NT2/D1 (cell line): ENCODE measurements around the gene COL4A3.

Source experiments
- DNase-seq: peaks from one replicate; pipeline ENCODE4 v3.0.0-alpha.2; 2011; ENCODE audit warnings: low read depth, low spot score
- H3K27me3 ChIP-seq: 2 replicates; pipeline ENCODE4 v1.6.0; 2011; ENCODE audit warnings: mild to moderate bottlenecking; ENCODE audit not compliant: insufficient read length, insufficient read depth
- H3K36me3 ChIP-seq: 2 replicates; pipeline ENCODE4 v1.6.1; 2011; ENCODE audit warnings: mild to moderate bottlenecking, low read length, mixed read lengths; ENCODE audit not compliant: insufficient read depth, insufficient read length
- H3K4me1 ChIP-seq: 2 replicates; pipeline ENCODE4 v1.5.1; 2011; ENCODE audit not compliant: insufficient read depth, insufficient read length
- H3K4me3 ChIP-seq: 2 replicates; pipeline ENCODE4 v1.5.1; 2011; ENCODE audit warnings: low read depth; ENCODE audit not compliant: insufficient read length
- H3K9ac ChIP-seq: 2 replicates; pipeline ENCODE4 v1.6.0; 2011; ENCODE audit warnings: low read depth; ENCODE audit not compliant: insufficient read length
- H3K9me3 ChIP-seq: 2 replicates; pipeline ENCODE4 v1.5.1; 2011; ENCODE audit warnings: mild to moderate bottlenecking, low read length; ENCODE audit not compliant: insufficient read depth
- SUZ12 ChIP-seq: IDR thresholded peaks from 2 replicates; pipeline ENCODE4 v1.6.1; 2011; ENCODE audit not compliant: insufficient read length, insufficient read depth; ENCODE audit errors: extremely low read depth
- YY1 ChIP-seq: IDR thresholded peaks from 2 replicates; pipeline ENCODE4 v1.6.1; 2011; ENCODE audit not compliant: insufficient read length, insufficient read depth
- ZNF274 ChIP-seq: IDR thresholded peaks from 2 replicates; pipeline ENCODE4 v1.6.1; 2011; ENCODE audit warnings: mild to moderate bottlenecking, low read depth, low read length

COL4A3 gene

GRCh38 chr2:227351639-227352038, 187.2 kb downstream of the COL4A3 start:
- H3K4me3 ChIP-seq, result no peak overlapping the region
- H3K27me3 ChIP-seq, result no peaks in the 10 kb centered on the region
- peaks cover 33% of the 10 kb centered on the region for H3K36me3 ChIP-seq
- H3K9me3 ChIP-seq, result no peaks in the 10 kb centered on the region
- DNase-seq, result no peak
- H3K9ac ChIP-seq, result no peak overlapping the region
- H3K4me1 ChIP-seq, result no peaks in the 10 kb centered on the region
- TF ChIP-seq SUZ12, result no peak
- TF ChIP-seq YY1, result no peak
- no peak for TF ChIP-seq ZNF274

- Histone ChIP-seq H3K27me3 (no peaks in the 10 kb centered on the region), H3K36me3 (peaks cover 37% of the 10 kb centered on the region), H3K4me1 (no peaks in the 10 kb centered on the region), H3K9ac (no peak overlapping the region), H3K9me3 (no peaks in the 10 kb centered on the region), H3K4me3 (no peak overlapping the region)
- DNase-seq, result no peak
- no peak for TF ChIP-seq SUZ12
- no peak for TF ChIP-seq ZNF274
These were observed 195.9 kb downstream of the COL4A3 start for GRCh38 chr2:227360351-227360750.

DNA sequence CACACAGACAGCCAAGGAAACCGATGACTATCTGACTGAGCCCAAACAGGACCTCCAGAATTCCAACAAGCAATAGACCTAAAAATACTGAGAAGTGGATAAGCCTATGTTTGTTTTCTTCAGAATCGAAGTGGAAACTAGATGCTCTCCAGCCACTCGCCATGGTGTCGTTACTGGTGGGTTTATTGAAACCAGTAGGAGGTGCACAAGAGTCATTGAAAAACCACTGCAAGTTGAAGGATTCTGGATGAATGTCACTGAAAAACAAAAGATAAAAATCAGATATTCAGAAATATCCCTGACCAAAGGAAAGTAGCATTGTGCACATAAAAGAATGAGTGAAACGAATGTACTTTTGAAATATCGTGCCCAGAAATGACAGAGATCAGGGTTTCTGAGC, 199.3 kb downstream of the COL4A3 start:
- no peaks in the 10 kb centered on the region for H3K4me1 ChIP-seq
- TF ChIP-seq SUZ12 (no peak), YY1 (no peak), ZNF274 (no peak)
- no peak overlapping the region for H3K4me3 ChIP-seq
- H3K9ac ChIP-seq, result no peak overlapping the region
- peaks cover 15% of the 10 kb centered on the region for H3K36me3 ChIP-seq
- no peaks in the 10 kb centered on the region for H3K27me3 ChIP-seq
- H3K9me3 ChIP-seq, result no peaks in the 10 kb centered on the region
- peak; percentile 6 for DNase-seq
